Mesodermal cell (in vitro differentiated cells): ENCODE measurements around the gene NDUFC2.
A peak's percentile ranks its signal among the peaks of the same experiment; 100 is the strongest.
"Not testable (repeated sequence)": the region's sequence is repeated elsewhere in the genome, so short reads cannot be mapped to it uniquely, and the experiment has no call there.

Experiments
- H3K27ac ChIP-seq: 2 replicates; pipeline ENCODE4 v1.7.0; 2013; ENCODE audit warnings: mild to moderate bottlenecking, low read depth, low read length, moderate library complexity; ENCODE audit not compliant: severe bottlenecking
- H3K36me3 ChIP-seq: 2 replicates; pipeline ENCODE4 v1.7.1; 2013; ENCODE audit warnings: mild to moderate bottlenecking, low read length, moderate library complexity; ENCODE audit not compliant: control insufficient read depth, insufficient read depth
- H3K4me1 ChIP-seq: one replicate; pipeline ENCODE4 v1.7.1; 2013; ENCODE audit warnings: mild to moderate bottlenecking, low read length; ENCODE audit not compliant: insufficient read depth, control insufficient read depth, poor library complexity, severe bottlenecking
- H3K4me3 ChIP-seq: 2 replicates; pipeline ENCODE4 v1.7.0; 2013; ENCODE audit warnings: low read length, control low read depth, mild to moderate bottlenecking; ENCODE audit not compliant: insufficient read depth, poor library complexity, severe bottlenecking; ENCODE audit errors: extremely low read depth
- H3K9me3 ChIP-seq: 2 replicates; pipeline ENCODE4 v1.7.1; 2013; ENCODE audit warnings: mild to moderate bottlenecking, low read length, moderate library complexity; ENCODE audit not compliant: control insufficient read depth
- whole genome bisulfite sequencing, 2 experiments: methylation state at CpG; one replicate each; pipeline ENCODE4 v1.1.5; 2013; ENCODE audit warnings: missing lambda C conversion rate in 2 of 2; ENCODE audit not compliant: insufficient coverage in 2 of 2; 5-methylcytosine and 5-hydroxymethylcytosine counted together

The NDUFC2 gene

DNA sequence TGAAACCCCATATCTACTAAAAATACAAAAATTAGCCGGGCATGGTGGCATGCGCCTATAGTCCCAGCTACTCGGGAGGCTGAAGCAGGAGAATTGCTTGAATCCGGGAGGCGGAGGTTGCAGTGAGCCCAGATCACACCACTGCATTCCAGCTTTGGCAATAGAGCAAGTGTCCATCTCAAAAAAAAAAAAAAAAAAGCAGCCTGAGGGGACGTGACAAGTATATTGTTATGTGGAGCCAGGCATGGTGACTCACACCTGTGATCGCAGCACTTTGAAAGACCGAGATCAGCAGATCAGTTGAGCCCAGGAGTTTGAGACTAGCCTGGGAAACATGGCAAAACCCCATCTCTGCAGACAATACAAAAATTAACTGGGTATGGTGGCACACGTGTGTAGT, 51.2 kb downstream of the NDUFC2 start:
- not testable (repeated sequence) for H3K4me3 ChIP-seq, H3K27ac ChIP-seq, H3K36me3 ChIP-seq, H3K4me1 ChIP-seq, H3K9me3 ChIP-seq
- WGBS, 2 experiments: 86 to 89% methylated on average over 4 to 7 of the region's 9 CpGs

- no peak overlapping the region for H3K4me3 ChIP-seq
- H3K27ac ChIP-seq: no peak overlapping the region
- H3K36me3 ChIP-seq: no peaks in the 10 kb centered on the region
- no peaks in the 10 kb centered on the region for H3K9me3 ChIP-seq
- WGBS, 2 experiments: 91 to 100% methylated on average over 1 of the region's 2 CpGs
- H3K4me1 ChIP-seq: peaks cover 7% of the 10 kb centered on the region
Observed at GRCh38 chr11:78027759-78028158, 51.9 kb downstream of the NDUFC2 start.

- no peaks in the 10 kb centered on the region for H3K36me3 ChIP-seq
- peaks cover 4% of the 10 kb centered on the region for H3K4me1 ChIP-seq
- no peak overlapping the region for H3K27ac ChIP-seq
- H3K4me3 ChIP-seq: no peak overlapping the region
- no peaks in the 10 kb centered on the region for H3K9me3 ChIP-seq
Observed at GRCh38 chr11:78025378-78025777, 54.3 kb downstream of the NDUFC2 start.

- Histone ChIP-seq H3K4me3 (peak overlapping the region; percentile 25), H3K4me1 (no peaks in the 10 kb centered on the region), H3K27ac (no peak overlapping the region), H3K36me3 (no peaks in the 10 kb centered on the region), H3K9me3 (no peaks in the 10 kb centered on the region)
- WGBS, 2 experiments: 71 to 83% methylated on average over 3 of the region's 7 CpGs
Observed at GRCh38 chr11:78023426-78023825, 56.2 kb downstream of the NDUFC2 start.

DNA sequence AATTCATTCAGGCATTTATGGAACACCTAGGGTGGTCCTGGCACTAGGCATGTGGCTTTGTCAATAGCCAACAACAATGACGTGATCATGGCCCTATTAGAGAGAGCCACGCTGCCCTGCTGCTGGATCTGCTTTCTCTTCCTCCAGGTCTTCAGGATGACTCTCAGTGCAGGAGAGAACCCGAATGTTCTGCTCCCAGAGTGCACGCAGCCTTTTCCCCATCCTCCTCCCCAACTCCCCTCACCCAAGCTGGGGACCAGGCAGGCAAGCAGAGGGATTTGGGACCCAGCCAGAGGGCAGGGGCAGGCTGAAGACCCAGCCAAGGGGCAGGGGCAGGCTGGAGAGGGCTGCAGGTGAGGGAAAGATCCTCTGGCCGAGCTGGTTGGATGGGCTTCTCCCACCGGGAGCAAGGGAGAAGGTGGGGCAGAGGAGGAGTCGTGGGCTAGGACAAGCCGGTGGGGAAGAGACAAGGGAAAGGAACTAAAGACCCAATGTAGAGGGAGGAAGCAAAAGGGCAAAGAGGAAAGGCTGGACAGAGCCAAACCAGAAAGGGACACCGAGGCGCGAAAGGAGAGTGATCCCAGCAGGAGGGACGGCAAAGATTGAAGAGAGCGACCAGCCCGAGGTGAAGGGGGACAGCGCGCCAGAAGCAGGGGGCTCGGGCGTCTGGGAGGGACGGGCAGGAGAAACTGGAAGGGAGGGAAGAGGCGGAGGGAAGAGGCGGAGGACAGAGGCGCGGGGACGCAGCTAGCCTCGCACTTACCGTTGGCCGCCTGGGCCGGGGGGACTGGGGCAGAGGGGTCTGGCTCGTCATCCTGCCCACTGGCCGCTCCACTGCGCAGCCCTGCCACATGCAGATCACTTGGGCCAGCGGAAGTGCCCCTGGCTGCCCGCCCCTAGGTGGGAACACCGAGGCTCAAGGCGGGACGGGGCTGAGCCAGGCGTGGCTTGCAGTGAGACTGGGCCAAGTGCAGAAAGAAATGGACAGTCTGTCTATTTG, 57.0 kb downstream of the NDUFC2 start, which contains the start of gene KCTD14:
TSS of gene KCTD14 (minus strand) at position 880 of the 1,000 bp plus-strand sequence. CDS start at position 853, 27 bp downstream.
- Histone ChIP-seq H3K4me3 (peak within 1 kb of the TSS; percentile 25), H3K4me1 (no peaks in the 10 kb centered on the region), H3K9me3 (no peaks in the 10 kb centered on the region), H3K36me3 (no peaks in the 10 kb centered on the region), H3K27ac (no peak within 1 kb of the TSS)
- 8 to 9% methylated on average over 23 to 27 of the region's 37 CpGs for WGBS, 2 experiments

GRCh38 chr11:78021611-78022010, 58.1 kb downstream of the NDUFC2 start:
- Histone ChIP-seq H3K4me3 (no peak overlapping the region), H3K4me1 (no peaks in the 10 kb centered on the region), H3K36me3 (no peaks in the 10 kb centered on the region), H3K27ac (no peak overlapping the region), H3K9me3 (no peaks in the 10 kb centered on the region)
- WGBS, 2 experiments: 94 to 96% methylated on average over 6 of the region's 6 CpGs

DNA sequence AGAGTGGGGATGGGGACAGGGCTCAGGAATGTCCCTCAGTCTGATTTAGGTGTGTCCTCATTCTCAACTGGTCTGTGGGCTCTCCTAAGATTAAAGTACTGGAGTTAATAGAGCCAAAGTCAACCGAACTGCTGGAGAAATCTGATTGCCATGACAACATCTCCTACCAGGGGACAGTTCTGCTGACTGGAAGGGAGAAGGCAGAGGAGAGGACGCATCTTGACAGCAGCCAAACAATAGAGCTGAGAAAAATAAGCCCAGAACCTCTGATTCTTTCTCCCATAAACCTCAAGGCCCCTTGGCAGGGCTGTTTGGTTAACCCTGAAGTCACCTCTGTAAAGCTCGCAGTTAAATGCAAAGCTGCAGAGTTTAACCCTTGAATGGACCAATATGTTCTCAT, 59.4 kb downstream of the NDUFC2 start:
- no peak overlapping the region for H3K27ac ChIP-seq
- H3K4me3 ChIP-seq: no peak overlapping the region
- no peaks in the 10 kb centered on the region for H3K36me3 ChIP-seq
- 29 to 50% methylated on average over 1 to 2 of the region's 3 CpGs for WGBS, 2 experiments
- no peaks in the 10 kb centered on the region for H3K9me3 ChIP-seq
- no peaks in the 10 kb centered on the region for H3K4me1 ChIP-seq

DNA sequence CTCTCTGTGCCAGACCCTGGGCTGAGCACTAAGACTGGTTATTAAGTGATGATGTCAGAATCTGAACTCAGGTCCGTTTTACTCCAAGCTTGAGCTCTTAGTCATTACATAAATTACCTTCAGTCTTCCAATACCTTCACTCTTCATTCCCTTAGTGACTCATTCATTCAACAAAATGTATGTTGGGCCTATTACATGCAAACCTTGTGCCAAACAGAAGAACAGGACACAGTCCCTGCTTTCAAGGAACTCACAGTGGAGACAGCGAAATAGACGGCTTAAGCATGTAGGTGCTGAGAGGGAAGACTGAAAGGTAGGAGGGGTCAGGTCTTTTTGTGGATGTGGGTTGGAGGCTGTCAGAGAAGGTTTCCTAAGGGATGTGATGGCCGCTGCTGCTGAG, 59.9 kb downstream of the NDUFC2 start:
- WGBS, 2 experiments: 43 to 65% methylated on average over 2 to 4 of the region's 4 CpGs
- Histone ChIP-seq H3K4me1 (no peaks in the 10 kb centered on the region), H3K4me3 (no peak overlapping the region), H3K27ac (no peak overlapping the region), H3K9me3 (no peaks in the 10 kb centered on the region), H3K36me3 (no peaks in the 10 kb centered on the region)
